GM12891 (cell line): ENCODE data around the gene NCKAP1.

ENCODE experiments used
- POLR2A ChIP-seq: IDR thresholded peaks from 2 replicates; pipeline ENCODE4 v1.6.1; 2011; ENCODE audit warnings: low read depth, low read length, control low read depth
- POLR2AphosphoS5 ChIP-seq: IDR thresholded peaks from 2 replicates; pipeline ENCODE4 v1.6.1; 2011; ENCODE audit warnings: low read depth, low read length, control low read depth
- TAF1 ChIP-seq: IDR thresholded peaks from 2 replicates; pipeline ENCODE4 v1.6.1; 2011; ENCODE audit warnings: low read depth, low read length, control low read depth

GRCh38 chr2:182970486-182970885 is 67.8 kb downstream of the NCKAP1 start:
- TF ChIP-seq POLR2A (no peak), TAF1 (no peak), POLR2AphosphoS5 (no peak)
